Activated CD4-positive, alpha-beta T cell treated with anti-CD3 and anti-CD28 coated beads, Interleukin-2, Interleukin-6, amounts not matched to agents 100 ng/mL and 50 ng/mL, durations not matched to agents 16 hours and 8 hours (primary cell): ENCODE measurements around the gene GPRIN1.
A peak's percentile ranks its signal among the peaks of the same experiment; 100 is the strongest.
"Not testable (repeated sequence)": the region's sequence is repeated elsewhere in the genome, so short reads cannot be mapped to it uniquely, and the experiment has no call there.

Experiments
- DNase-seq: peaks from one replicate; pipeline ENCODE4 v3.0.0-alpha.2; 2020

Gene GPRIN1

DNA sequence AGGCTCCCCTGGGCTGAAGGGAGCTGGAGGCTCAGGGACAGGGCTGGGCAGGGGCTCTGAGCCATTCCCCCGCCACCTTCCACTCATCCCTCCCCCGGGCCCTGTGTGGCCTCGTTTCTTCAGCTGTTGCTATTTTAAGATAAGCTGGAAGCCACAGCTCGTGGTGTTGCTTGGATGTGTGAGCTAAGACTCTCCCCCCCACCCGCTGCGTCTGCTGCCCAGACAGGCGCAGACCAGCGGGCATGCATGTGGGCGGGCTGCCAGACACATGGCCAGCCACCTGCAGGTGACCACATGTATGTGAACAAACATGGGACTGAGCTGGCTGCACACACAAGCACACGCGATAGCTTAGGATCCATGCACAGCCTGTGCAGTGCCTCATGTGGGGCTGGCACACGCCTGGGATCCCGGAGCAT is 11.7 kb upstream of the GPRIN1 start:
- DNase-seq = no peak

DNA sequence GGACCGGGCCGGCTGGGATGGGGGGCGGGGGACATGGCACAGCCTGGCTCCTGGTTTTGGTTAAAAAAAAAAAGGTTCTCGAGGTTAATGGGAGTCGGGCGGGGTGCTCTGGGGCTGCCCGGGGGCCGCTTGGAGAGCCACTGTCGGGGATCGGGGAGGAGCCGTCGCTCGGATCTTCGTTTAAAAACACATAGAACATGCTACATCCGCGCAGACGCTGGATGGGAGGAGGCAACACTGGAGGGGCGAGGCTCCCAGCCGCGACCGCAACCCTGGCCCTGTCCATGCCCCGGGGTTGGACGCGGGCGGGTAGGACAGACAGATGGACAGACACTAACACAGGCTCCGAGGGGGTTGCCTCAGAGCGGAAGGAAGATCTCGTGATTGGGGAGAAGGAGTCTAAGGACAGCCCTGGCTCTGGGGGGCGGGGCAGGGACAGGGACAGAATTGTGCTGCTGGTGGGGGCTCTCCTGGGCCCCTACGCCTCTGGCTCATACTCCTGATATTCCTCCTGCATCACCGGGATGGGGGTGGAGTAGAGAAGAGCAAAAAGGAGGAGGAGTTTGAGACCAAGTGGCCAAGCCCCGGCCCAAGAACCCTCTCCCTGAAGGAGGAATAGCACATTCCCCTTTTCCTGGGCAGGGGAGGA is 10.5 kb upstream of the GPRIN1 start:
- DNase-seq = no peak

DNA sequence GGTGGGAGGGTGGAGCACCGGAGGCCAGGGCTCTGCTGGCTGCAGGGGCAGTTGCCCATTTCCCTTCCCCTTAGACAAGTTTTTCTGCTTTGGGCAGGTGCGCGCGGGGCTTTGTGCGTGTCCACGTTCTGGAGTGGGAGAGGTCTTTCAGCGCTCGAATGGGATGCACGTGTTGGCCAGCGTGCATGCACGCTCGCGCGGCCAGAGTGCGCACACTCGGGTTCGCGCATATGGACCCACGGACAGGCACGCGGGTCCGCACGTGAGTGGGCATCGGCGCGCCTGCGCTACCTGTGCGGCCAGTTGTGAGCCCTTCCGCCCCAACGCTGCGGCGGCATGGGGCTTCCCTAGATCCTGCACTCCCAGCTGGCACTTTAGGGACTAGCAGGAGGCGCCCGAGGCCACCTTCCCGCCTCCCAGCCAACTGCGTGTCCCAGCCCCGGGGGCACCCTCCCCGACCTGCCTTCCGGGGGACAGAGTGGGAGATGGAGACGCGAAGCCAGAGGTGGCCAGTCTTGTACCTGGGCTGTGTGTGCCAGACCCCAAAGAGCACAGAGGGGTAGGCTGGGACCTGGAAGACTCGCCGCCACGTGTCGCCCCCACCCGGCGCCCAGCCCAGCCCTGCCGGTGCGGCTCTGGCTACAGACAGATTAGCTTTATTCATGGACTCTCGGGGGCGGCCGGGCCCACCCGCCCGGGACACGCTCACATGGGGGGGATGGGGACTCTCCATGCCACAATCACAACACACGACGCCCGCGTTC is 9.8 kb upstream of the GPRIN1 start:
- no peak for DNase-seq

DNA sequence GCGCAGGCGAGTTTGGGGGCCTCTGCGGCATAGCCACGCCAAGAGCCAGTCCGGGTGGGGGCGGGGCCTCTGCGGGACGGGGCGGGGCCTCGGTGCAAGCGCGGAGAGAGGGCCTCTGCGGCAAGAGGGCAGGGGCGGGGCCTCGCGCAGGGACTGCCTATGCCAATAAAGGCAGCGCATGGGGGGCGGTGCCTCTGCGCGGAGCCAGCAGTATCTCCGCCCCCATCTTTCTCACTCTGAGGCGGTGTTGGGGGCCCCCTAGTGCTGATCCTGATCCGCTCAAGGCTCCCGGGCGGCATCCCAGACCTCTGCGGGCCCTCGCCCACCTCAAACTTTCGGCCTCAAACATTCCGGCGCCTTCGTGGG is 9.2 kb upstream of the GPRIN1 start:
- DNase-seq = peak; percentile 80

DNA sequence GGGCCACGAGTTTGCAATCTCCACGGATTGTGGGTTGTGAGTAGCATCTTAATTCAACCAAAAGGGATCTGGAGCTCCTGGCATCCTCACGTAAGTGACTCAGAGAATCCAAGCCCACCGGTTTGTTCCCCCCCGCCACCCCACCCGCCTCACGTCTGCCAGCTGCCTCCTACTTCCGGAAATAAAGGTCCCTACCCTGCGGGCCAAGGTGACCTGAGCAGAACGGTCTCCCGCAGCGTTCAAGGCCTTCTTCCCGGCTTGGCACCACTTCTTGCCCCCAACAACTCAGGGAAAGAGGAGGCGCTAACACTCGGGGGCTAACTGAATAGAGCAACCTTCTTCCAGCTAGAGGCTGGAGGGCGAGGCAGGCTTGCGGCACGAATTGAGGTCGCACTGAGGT is 8.8 kb upstream of the GPRIN1 start:
- DNase-seq = no peak

DNA sequence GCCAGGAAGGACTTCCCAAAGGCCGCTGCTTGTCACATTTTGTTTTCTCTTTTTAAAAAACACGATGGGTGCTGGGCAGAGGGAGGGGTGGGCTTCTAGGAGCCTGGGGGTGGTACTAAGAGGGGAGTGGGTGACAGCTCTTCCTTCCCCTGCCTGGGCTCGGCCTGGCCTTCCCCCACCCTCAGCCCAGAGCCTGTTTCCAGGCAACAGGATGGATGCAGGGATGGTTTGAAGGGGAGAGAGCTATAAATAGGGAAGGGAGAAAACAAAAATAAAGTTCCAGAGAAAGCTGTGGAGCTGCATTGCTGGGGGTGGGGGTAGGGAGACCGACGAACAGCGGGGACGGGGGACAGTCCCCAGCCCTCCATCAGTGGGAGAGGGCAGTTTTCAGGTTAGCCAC is 6.6 kb upstream of the GPRIN1 start:
- DNase-seq = no peak

DNA sequence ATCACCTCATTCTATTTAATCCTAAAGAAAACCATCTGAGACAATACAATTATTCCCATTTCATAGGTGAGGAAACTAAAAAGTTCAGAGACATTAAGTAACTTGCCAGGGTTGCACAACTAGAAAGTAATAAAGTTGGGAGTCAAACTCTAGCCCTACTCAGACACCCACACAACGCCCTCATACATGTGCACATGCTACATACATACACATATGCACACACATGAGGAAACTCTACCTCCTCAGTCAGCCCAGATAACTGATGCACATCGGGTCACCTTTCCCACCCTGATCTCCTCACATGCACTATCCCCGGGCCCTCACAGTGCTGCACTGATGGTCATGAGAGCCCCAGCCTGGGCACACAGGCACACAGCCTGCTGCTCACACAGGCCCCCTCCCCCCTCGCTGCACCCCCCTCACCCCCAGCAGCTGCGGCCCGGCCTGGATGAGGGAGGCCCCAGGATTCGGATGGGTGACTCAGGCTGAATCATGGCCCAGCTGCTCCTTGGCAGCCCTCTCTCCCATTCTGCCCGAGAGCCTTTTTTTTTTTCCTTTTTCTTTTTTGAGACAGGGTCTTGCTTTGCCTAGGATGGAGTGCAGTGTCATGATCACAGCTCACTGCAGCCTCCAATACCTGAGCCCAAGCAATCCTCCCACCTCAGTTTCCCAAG is 5.0 kb upstream of the GPRIN1 start:
- no peak for DNase-seq

DNA sequence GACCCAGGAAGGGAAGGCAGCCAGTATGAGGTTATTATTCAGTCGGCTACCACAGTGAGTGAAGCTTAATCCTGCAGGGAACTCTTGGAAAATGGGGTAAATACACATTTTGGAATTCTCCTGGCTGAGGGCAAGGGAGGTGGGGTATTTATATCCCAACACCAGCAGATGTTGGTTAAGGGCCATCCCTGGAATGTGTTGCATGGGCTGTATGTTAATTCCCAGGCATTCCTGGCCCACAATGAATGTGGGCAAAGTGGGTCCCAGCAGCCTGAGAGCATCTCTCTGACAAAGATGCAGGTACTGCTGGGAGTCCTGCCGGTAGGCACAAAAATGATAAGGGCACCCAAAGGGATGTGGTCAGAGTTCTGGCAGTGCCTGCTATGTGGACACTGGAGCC is 2.9 kb upstream of the GPRIN1 start:
- no peak for DNase-seq

DNA sequence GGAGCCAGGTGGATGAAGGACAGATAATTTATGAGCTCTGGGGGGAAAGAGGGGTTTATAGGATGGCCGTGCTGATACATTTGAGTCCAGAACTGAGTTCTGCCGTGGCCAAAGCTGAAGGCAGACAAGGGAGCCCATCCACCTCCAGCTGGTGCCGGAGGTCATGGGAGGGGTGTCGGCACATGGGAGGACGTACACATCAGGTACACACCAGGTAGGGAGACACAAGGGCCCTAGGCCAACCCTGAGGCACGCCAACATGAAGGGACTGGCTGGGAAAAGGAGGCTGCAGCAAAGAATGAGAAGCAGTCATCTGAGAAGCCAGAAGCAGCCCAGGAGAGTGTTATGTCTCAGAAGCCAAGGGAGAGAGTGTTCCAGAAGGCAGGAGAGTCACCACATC is 2.1 kb upstream of the GPRIN1 start:
- DNase-seq = no peak

DNA sequence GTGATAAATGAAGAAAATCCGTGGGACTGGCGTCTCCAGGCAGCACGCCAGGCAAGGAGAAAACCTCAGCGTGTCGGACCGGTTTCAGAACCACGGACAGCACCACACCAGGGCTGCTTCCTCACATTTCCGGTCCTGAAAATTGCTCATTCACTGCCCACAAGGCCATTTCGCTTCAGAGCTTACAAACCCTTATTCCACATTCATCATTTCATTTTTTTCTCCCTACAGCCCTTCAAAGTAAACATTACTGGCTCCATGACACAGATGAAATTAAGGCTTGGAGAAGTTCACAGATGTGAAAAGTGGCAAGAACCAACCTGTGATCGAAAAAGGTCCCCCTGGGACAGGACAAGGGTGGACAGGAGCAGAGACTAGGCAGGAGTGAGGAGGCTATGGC is 1.5 kb upstream of the GPRIN1 start:
- peak; percentile 56 for DNase-seq

DNA sequence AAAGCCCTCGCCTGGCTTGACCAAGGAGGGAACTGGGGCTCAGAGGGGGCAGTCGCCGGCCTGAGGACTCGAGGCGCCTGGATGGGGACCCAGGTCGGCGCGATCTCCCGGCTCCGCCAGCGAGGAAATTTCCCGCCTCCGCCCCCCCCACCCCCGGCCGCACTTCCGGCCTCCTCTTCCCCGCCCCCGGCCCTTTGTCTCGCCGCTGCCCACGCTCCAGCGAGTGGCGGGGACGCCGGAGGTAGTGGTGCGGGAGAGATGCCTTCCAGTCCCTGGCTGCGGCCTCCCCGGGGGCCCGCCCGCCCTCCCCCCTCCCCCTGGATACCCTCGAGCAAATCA is 448 bp upstream of the GPRIN1 start:
- no peak for DNase-seq

DNA sequence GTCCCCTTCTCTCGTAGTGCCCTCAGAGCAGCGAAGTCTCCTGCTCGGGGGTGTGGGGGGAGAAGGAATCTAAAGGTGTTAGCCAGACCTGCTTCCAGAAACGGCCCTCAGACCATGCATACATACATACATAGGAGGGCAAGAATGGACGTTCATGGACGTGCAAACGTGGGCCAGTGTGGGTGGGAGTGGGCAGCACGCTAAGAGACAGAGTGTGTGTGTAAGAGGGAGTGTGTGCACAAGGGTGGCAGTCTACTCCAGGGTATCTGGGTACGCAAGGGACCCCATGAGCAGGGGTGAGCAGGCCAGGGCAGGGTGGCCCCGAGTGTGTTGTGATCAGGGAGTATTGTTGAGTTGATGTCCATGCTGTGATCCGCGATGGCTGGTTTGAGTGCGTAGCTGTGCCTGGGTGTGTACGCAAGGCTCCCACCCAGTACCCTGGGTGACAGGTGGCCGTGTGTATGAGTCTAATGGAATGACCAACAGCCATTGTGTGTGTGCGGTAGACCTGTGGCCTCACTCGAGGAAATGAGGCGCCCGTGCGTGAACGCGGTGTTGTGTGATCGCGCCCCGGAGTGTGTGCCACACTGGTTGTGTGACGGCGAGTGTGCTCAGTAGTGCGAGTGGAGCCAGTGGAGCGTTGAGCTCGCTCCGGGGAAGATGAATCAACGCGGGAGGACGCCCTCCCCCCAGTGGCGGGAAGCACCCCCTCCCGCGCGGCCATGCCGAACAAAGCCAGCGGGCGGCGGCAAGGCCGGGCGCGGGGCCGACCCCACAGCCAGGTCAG is 826 bp downstream of the GPRIN1 start:
- peak; percentile 11 for DNase-seq

DNA sequence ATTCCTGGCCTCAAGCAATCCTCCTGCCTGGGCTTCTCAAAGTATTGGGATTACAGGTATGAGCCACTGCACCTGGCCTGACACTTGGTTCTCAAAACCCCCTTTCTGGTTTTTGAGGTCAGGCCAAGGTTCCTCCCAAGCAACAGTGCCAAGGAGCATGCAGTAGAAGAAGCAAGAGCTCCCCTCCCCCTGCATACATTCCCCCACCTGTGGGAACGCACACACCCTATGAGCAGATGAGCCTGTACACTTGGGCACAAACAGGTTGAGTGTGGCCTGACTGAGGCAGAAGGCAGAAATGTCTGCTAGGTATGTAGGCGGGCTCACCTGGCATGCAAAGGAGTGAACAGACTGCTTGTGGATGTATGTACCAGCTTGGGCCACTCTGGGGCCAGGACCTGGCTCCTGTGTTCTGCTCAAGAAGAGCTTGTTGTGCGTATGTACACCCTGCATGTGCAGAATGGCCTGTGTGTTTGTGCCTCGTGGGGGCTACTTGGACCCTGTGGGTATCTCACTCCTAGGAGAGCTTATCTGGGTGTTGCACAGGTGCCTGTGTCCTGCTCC is 1.7 kb downstream of the GPRIN1 start:
- DNase-seq = no peak

DNA sequence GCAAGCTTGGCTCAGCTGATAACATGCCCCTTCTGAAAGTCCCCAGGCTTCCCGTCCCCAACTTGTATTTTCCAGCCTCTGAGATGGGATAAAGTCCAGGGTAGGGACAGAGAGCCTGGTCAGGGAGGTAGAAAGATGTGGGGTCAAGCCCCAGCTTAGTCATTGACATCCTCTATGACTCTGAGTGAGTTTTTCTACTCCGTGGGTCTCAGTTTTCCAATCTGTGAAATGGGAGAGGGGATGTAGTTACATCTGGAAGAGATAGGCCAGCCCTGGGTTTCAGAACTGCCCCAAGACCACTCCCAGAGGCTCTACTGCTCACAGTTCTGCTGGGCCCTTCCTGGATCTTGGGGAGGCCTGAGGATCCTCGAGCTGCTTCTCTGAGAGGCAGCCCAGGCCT is 3.1 kb downstream of the GPRIN1 start:
- no peak for DNase-seq

DNA sequence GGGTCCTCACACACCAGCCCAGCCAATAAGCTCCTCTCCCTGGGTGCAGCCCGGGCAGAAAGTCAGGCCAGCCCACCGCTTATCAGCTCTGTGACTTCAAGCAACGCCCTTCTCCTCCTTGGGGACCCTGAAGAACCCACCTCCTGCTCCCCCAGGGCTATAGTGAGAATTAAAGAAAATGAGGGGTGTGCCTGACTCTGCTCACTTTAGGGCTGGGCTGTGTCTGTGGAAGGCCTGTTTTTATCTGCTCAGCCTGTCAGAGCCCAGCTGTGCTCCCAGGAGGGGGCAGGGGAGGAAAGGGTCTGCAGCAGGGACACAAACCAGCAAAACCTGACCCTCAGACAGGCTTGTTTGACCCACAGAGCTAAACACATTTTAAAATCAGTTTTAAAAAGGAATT is 3.9 kb downstream of the GPRIN1 start:
- no peak for DNase-seq

DNA sequence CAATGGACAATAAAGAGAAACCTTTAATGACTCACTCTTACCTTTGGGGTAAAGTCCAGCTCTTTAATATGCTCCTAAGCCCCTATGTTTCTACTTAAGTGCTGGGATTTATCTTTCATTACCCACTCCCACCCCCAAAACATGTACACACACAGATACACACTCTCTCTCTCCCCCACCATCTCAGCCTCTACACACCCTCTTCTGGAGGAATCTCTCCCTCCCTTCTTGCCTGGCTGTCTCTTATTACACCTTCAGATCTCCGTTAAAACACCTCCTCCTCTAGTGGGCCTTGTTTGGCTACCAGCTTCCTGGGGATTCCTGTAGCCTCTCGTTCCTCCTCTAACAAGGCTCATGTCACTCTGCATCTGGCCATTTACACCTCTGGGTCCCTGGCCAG is 6.9 kb downstream of the GPRIN1 start:
- DNase-seq = no peak

DNA sequence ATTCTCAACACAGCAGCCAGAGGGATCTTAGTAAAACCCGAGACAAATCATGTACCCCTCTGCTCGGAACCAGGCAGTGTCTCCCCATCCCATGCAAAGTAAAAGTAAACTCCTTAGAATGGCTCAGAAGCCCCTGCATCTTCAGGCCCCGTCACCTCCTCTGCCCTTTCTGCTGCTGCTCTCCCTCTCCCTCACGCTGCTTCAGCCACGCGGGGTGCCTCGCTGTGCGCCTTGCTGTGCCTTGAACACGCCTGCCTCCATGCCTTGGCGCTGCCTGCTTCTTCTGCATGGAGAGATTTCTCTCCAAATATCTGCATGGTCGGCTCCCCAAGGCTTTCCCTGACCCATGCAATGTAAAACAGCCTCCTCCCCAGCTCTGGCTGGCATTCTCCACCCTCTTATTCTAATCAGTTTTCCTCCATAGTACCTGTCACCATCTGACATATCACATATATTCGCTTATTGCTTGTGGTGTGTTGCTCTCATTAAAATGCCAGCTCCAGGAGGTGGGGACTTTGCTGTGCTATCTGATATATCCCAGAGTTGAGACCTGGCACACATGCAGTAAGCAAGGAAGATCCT is 8.0 kb downstream of the GPRIN1 start:
- no peak for DNase-seq

DNA sequence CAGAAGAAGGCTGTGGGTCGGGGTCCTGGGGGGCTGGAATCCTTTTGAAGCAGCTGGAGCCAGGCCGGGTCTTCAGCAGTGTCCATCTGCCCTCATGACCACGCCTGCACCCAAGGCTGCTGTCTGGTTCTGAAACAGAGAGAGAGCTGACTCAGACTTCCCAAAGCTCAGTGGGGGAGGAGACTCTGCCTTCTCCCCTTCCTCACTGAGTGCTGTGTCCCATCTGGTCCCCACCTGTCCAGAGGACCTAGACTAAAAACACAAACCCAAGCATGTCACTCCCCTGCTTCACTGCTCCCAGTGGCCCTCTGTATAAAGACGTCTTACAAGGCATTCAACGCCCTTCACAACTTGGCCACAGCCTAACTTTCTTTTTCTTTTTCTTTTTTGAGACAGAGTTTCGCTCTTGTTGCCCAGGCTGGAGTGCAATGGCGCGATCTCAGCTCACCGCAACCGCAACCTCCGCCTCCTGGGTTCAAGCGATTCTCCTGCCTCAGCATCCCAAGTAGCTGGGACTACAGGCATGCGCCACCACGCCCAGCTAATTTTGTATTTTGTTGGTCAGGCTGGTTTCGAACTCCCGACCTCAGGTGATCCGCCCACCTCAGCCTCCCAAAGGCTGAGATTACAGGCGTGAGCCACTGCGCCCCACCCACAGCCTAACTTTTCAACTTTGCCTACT is 10.1 kb downstream of the GPRIN1 start:
- not testable (repeated sequence) for DNase-seq

DNA sequence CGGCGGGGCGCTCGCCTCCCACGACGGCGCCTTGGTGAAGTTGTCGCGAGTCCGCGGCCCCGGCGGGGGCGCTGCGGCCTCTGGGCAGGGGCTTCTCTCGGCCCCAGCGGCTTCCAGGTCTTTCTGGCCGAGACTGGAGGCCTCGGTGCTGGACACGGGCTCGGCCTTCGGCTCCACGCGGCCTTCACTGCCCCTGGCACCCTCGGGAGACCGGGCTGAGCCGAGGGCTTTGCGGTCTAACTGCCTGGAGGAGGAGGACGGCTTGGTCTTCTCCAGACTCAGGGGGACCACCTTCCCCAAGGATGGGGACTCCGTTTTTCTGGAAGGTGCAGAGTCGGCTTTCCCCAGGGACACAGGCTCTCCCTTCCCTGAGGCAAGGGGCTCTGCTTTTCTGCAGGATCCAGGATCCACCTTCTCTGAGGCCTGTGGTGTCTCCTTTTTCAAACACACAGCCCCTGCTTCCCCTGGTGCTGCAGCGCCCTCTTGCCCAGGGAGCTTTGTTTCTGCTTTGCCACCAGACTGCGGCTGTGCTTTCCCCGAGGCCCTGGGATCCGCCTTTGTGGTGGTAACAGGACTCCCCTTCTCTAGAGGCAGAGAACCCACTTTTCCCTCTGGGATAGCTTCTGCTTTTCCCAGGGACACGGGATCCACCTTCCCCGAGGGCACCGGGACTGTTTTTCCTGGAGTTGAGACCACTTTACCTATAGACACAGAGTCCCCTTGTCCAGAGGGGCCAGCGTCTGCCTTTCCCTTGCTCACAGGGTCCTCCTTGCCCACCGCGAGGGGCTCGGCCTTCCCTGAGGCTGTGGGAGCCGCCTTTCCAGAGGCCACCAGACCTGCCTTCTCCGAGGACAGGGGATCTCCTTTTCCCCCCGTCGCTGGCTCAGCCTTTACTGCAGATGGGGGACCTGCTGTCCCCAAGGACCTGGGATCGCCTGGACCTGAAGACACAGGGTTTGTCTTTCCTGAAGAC is 12.3 kb downstream of the GPRIN1 start:
- no peak for DNase-seq

DNA sequence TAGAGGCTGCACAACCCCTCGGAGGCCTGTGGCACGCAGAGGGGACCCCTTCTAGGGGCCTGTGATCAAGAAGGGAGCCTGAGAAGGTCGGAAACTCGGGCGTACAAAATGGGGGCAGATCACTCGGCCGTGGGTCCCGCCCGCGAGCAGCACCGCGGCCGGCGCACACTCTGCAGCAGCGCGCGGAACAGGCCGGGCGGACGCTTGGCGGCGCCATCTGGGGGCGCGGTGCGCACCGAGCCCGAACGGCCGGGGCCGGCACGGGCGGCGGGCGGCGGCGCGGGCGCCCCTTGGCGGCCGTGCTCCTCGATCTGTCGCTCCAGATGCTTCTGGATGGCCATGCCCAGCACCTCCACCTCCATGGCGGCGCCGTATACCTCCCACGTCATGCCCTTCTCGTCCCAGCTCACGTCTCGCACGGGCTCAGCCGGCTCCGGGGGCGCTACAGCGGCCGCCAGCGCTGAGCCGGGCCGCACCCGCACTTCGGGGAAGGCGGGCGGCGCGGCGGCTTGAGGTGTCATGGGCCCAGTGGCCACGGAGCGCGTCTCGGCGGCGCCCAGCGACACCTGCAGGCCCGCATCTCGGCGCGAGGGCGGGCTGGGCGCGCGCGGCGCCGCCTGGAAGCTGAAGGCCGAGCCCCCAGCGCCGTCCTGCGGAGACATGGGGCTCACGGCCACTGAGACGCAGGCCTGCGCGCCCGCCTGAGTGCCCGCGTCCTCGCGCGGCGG is 13.1 kb downstream of the GPRIN1 start:
- peak; percentile 72 for DNase-seq
